IPS-NIHi7 (cell line): ENCODE measurements around the gene CEP131.
"Not testable (repeated sequence)": the region's sequence is repeated elsewhere in the genome, so short reads cannot be mapped to it uniquely, and the experiment has no call there.

Experiments used
- DNase-seq: peaks from one replicate; pipeline ENCODE4 v3.0.0; 2012; ENCODE audit warnings: mixed read lengths; ENCODE audit errors: extremely low spot score

Gene CEP131

DNA sequence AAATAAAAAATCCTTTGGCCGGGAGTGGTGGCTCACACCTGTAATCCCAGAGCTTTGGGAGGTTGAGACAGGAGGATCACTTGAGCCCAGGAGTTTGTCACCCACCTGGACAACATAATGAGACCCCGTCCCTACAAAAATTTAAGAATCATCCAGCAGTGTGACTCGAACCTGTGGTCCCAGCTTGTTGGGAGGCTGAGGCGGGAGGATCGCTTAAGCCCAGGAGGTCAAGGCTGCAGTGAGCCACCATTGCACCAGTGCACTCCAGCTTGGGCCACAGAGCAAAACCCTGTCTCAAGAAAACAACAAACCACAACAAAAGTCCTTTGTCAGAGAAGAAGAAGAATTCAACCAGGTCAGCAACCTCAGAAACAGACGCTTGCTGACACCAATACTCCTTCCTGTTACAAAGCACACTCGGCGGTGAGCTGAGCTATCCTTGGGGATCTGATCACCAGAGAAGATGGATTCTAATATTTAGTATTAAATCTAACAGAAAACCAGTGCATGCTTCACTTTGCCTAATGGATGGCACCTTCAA lies 70.4 kb downstream of the CEP131 start:
- DNase-seq = no peak

DNA sequence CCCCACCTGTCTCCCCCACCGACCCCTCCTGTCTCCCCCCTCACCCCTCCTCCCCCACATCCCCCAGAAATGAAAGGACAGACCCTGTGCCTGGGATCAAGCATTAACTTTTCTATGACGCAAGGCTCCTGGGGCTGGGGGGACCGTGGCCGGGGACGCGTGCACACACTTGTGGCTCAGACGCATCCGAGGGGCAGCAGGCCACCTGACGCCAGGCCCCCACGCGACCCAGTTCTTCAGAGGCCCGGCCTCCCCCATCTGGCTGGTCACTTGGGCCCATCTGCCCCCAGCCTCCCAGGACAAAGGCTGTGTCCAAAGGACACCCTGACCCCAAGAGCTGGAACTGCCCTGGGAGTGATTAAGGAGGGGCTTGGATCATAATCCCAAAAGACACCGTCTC lies 71.5 kb downstream of the CEP131 start:
- DNase-seq = no peak

DNA sequence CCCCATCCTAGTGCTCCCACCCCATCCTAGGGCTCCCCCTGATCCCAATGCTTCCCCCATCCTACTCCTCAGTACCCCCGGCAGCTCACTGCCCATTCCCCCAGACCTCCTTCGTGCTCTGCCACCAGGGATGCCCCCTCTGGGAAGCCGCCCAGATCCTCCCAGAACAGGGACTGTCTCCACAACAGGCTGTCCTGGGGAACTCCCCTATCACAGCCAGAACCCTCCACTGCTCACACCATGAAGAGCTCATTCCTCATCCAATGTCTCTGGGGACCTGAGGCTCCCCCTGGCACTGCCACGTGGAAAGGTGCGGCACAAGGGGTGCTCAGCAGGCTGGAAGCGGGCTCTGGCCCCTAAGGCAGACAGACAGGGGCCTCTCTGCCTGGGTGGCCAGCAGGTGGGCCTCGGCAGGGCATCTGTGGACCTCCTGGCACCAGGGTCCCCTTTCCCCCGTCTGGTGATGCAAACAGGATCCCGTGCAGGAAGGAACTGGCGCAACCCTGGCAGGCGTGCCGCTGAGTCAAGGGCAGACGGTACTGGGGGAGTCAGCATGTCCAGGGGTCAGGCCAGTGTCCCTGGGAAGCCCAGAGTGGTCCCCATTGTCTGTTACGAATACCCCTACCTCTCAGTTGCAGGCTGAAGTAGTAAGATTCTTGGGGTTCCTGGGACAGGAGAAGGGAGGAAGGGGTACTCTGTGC lies 72.2 kb downstream of the CEP131 start:
- no peak for DNase-seq

DNA sequence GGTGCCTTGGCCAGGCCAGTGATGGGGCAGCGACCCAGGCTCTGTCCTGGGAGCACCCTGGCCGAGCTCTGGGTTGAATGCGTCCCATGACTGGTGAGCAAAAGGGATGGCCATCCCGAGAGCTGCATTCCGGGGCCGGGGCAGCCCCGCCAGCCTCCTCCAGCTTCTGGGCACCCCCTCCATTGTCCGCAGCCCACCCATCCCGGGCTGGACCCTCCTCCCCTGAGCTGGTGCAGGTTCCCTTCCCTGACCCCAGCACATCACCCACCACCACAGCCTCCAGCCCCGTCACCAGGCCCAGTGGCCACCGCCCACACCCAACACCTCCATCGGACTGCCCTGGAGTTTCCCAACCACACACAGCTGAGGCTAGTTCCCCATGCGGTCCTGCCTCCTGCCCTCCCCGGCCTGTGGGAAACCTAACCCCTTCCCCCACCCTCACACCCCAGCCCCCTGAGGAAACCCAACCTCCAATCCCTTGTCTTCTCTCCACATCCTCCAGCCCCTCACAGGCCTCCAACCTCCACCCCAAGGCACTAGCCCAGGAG lies 73.7 kb downstream of the CEP131 start:
- DNase-seq = no peak

DNA sequence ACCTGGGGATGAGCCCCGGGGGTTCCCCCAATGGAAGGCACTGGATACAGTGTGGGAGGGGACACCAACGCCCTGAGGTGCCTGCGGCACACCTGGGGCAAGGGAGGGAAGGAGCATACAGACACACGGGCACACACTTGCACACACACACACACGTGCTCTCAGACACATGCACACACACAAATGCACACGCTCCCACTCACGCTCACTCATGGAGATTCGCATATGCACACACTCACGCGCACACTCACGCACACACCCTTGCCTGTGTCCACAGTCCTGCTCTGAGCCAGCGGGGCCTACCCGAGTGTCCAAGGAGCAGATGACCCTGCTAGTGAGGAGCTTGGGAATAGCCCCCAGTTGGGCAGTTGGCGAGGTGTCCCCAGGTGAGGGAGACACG lies 74.2 kb downstream of the CEP131 start:
- DNase-seq = no peak

DNA sequence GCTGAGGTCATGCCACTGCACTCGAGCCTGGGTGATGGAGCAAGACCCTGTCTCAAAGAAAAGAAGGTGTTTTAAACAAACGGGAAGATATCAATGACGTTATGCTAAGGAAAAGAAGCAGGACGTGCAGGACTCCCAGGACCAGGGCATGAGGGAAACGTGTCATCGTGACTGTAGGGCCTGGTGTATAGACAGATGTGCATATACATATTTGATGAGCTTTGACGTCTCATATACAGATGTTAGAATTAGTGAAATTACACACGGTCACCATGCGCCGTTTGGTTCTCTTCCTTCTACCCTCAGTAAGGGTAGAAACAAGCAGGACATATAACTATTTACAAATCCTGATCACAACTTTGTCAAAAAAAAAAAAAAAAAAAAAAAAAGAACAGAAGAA lies 75.1 kb downstream of the CEP131 start:
- DNase-seq = no peak

DNA sequence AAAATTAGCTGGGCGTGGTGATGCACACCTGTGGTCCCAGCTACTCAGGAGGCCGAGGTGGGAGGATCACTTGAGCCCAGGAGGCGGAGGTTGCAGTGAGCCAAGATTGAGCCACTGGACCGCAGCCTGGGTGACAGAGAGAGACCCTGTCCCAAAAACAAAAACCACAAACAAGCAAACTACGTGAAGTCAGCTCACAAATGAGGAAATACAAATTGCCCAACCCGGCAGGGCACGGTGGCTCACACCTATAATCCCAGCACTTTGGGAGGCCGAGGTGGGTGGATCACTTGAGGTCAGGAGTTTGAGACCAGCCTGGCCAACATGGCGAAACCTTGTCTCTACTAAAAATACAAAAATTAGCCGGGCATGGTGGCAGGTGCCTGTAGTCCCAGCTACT lies 76.6 kb downstream of the CEP131 start:
- not testable (repeated sequence) for DNase-seq

DNA sequence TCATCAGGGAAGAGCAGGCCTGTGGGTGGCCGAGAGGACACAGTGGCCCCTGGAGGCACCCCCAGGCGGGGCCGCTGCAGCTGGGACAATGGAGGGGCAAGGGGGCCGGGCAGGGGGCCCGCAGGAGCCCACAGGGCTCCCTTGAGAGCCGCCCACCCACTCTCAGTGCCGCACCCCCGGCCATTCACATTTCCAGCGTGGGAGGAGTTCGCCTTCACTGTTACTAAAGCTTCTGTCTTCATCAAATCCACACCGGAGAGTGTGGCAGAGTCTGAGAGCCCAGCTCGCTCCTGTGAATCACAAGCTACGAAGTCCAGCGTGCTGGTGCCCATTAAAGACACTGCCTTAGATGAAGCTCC lies 78.4 kb downstream of the CEP131 start:
- no peak for DNase-seq

DNA sequence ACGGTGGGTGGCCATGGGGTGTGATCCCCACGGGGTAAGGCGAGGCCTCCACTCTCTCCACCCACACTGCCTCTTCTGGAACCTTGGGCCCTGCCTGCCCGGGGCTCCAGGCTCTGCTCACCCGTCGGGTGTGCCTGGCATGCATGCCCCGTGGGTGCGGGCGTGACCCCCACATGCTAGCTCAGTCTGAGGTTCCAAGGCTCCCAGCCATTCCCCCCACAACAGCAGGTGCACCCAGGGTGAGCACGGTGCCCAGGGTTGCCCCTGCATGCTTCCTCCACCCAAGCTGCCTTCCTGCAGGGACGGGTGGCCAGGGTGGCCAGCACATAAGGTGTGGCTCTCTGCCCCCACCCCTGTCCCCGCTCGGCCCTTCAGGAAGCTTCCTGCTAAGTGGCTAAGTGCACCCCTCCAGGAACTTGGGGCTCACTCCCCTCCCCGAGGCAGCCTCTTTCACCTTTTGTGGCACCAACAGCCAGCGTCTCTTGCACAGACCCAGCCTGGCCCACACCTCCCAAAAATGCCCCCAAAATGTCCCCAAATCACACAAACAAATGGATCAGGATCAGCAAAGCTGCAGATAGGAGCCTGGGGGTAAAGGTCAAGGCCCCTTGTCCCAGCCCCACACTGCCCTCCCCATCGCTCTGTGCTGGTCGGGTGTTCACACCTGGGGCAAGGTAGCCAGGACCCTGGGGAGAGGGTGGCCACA lies 78.9 kb downstream of the CEP131 start:
- DNase-seq = no peak

DNA sequence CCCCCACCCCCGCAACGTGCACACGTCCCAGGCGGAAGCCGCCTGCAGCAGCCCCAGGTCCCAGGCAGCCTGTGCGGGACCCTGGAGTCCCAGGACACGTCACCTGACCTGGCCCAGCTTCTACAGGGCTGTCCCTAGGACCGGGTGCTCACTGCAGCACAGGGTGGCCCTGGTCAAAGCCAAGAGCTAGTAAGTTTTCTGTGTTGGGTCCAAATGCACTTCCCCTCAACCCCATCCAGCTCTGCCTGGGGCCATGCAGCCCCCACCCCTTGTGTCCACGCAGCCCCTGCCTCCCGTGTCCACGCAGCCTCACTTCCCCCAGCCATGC lies 79.6 kb downstream of the CEP131 start:
- DNase-seq = no peak

DNA sequence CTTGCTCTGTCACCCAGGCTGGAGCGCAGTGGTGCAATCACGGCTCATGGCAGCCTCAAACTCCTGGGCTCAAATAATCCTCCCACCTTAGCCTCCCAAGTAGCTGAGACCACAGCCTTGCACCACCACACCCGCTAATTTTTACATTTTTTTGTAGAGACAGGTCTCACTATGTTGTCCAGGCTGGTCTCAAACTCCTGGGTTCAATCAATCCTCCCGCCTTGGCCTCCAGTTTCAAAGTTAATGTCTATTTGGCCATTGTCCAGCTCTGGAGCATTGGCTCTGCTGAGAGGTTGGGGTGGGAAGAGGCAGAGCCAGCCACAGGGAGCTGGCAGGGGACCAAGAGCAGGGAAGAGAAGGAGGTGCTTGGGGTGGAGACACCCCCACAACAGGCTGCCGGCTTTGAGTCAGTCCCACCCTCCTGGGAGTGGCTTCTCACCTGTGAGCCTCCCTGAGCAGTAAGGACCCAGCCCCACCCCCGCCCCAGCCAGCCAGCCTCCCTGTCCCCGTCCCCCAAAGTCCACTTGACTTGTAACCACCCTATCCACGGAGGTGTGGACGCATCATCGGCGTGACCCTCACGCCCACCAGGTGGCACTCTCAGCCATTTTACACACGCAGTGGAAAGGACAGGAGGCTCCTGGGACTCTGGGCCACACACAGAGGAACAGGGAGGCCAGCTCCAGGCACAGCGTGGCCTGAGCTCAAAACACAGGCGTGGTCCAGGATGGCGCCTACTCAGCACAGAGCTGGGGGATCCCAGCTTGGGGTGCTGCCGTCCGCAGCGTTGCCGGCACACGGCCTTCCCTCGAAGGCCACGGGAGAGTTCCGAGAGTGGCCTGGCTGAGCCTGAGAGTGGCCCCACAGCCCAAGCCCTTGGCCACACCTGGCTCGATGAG lies 80.2 kb downstream of the CEP131 start:
- DNase-seq = peak; percentile 83

DNA sequence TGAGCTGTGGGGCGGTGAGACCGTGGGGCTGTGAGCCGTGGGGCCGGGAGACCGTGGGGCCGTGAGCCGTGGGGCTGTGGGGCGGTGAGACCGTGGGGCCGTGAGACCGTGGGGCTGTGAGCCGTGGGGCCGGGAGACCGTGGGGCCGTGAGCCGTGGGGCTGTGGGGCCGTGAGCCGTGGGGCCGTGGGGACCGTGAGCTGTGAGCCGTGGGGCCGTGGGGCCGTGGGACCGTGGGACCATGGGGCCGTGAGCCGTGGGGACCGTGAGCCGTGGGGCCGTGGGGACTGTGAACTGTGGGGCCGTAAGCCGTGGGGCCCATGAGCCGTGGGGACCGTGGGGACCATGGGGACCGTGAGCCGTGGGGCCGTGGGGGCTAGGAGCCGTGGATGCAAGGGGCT lies 82.1 kb downstream of the CEP131 start:
- DNase-seq = no peak

DNA sequence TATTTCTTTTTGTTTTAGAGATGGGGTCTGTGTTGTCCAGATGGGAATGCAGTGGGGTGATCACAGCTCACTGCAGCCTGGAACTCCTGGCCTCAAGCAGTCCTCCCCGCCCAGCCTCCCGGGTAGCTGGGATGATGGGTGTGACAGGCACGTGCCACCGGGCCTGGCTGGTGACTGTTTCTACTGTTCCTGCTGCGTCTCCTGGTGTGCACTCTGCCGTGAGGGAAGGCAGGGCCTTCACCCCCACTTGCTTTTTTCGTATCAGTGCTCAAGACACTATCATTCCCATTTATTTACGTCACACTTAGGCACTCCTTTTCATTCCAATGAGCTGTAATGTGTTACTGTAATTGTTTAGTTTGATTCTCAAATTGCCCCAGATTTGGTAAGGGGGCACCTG lies 82.7 kb downstream of the CEP131 start:
- no peak for DNase-seq
